Activated CD4-positive, alpha-beta T cell treated with anti-CD3 and anti-CD28 coated beads, Interleukin-2, amount 50 U/mL, for 4 hours (primary cell): ENCODE measurements around the gene PFDN4.

Source experiments
- DNase-seq, 2 experiments: peaks; one replicate each; pipeline ENCODE4 v3.0.0-alpha.2; 2020

The PFDN4 gene

GRCh38 chr20:54173653-54174456 lies 34.0 kb upstream of the PFDN4 start, which contains the start of gene CYP24A1:
CYP24A1 (minus strand) TSS chr20:54173986; CDS start chr20:54173579, 407 bp downstream.
- no peak for DNase-seq

DNA sequence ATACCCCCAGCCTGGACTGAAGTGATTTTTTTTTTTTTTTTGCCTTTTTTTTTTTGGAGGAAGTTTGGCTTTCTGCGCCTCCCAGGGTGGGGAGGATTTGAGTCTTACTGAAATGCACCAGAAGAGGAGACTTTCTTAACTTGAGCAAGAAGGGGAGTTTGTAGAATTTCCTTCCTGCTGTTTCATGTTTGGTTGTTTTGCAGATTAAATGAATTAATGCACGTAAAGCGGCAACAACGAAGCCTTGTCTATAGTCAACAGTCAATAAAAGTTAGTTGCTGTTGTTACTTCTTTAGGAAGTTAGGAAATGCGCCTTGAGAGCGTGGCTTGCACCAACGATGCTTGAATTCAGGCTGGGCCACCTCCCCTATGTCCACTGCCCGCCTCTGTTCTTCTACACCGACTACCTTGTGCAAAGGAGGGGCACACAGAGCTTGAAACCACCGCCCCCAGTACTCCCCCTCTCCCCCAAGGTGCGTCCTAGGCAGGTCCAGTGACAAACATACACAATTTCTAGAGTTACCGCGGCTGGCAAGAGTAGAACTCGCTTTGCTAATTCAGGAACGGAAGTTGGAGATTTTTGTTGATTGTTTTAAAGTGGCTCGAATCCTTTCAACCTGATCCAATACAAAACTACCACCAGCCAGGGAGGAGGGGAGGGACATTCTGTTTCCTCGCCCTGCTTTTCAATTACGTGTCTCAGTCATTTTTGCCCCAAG lies 33.3 kb upstream of the PFDN4 start:
- no peak for DNase-seq

- DNase-seq: no peak
Observed at GRCh38 chr20:54176610-54177009, 31.3 kb upstream of the PFDN4 start.

DNA sequence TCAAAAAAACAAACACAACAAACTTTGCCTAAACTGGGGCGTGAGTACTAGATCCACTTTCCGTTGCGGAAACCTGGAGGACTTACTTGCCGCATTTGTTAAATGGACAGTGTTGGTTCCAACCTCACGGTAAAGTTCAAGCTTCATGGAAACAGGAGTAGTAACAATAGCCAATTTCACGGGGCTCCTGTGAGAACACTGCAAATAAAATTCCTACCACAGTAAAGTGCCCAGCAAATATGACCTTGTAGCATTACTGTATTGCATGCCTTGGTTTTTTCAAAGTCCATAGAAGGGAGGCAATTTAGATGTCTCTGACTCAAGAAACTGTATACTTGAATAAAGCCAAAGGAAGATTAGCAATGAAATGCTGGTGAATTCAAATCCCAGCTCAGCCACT lies 30.5 kb upstream of the PFDN4 start:
- DNase-seq: no peak

DNA sequence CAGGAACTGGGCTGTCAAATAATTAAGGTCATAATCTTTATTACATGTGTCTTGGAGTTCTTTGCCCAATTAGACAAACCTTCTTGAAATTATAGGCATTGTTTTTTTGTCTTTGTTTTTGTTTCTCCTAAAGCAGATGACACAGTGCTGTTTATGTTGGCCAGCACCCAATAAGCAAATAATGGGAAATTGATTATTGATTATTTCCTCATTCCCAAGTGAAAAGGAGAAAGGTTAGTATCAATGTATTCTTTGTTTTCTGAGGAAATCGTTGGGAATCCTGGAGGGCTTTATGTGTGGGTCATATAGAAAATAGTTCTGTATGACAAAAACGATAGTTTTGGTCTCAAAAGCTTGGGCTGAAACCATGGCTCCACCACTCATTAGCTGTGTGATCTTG lies 29.6 kb upstream of the PFDN4 start:
- no peak for DNase-seq

- DNase-seq: no peak
Observed at GRCh38 chr20:54179946-54180345, 27.9 kb upstream of the PFDN4 start.

- DNase-seq: no peak
Observed at GRCh38 chr20:54180931-54181330, 27.0 kb upstream of the PFDN4 start.

GRCh38 chr20:54184071-54184470 lies 23.8 kb upstream of the PFDN4 start:
- no peak for DNase-seq

DNA sequence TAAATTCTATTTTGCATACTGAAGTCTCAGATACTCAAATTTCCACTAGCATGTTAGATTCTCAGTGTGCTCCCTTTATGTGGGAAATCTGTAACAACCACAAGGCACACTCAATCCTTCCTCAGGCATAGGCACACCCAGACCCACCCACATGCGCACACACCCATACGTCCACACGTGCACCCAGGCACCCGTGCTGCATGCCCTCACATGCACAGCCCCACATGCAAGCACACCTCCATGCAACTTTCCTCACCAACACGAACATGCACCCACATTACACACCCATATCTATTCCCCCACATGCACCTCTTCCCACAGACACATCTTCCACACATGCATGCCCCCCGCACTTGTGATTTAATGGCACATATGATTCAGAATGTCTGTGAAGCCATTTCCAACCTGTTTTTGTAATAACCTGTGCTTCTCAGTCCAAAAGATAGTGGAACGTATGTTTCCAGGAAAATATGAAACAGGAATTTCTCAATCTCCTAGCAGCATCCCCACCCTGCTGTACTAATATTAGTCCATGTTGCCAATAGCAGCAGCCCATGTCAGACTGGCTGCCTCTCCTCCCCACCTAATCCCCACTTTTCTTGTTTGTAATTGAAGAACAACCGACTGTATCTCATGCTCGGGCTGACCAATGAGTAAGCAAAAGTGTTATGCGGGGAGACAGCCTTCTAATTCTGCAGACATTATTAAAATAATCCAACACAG lies 22.8 kb upstream of the PFDN4 start:
- DNase-seq: no peak

DNA sequence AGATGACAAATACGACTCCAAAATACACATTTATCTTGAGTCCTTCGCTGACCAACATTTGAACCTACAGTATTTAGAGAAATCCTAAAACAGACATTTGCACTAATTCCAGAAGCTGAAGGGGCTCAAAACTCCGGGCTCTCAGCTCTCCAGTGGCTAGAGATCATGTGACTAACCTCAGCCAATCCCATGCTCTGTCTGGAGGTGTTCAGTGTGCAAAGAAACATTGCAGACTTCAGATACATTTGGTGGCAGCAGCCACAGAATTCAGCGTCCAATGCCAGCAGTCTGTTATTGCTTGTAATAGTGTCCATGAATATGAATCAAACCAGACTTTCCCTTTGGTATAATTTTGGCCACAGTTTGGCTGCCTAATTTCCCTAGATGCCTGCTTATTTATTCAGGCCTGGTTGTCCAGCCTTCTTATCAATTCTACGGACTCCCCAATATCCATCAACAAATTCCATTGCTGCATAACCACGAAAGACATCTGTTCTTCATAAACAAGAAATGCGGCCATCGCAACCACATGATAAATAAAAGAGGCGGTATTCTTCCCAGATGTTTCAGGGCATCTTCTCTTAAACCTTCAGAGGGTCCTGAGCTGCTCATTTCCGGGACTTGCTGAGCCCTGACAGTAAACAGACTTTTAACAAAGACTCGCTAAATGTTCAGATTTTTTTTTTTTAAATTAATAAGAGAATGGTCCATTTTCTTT lies 19.6 kb upstream of the PFDN4 start:
- no peak for DNase-seq

- no peak for DNase-seq
Observed at GRCh38 chr20:54189630-54190029, 18.3 kb upstream of the PFDN4 start.

GRCh38 chr20:54190217-54190616 lies 17.7 kb upstream of the PFDN4 start:
- DNase-seq: no peak

GRCh38 chr20:54193817-54194216 lies 14.1 kb upstream of the PFDN4 start:
- DNase-seq: no peak

DNA sequence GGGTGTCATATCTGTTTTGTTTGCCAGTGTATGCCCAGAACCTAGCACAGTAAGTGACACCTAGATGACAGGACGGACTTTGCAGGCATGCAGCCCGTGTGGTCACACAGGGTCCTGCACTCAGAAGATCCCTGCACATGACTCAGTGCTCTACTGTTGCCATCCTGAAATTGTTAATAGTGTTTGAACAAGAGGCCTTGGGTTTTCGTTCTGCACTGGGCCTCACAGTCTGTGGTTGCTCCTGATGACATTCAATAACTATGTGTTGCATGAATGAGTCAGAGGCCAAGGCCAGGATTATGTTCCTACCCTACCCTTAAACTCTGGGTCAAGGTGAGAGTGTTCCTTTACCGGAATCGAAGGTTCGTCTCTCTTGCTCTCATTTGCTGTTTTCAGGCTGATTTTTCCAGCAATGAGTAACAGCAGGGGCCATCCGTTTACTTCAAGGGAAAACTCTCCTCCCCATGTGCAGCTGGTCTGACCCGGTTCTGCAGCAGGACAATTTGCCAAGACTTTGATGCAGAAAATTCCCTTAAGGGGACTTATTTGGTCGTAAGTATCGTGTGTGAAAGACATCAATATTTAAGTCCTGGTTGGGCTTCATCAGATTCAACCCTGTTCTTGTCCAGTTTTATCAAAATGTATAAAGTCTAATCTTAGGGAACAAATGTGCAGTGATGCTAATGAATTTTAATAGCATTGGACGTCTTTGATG lies 13.0 kb upstream of the PFDN4 start:
- no peak for DNase-seq

- no peak for DNase-seq
Observed at GRCh38 chr20:54195483-54196472, 12.1 kb upstream of the PFDN4 start.

GRCh38 chr20:54197621-54198604 lies 10.0 kb upstream of the PFDN4 start:
- no peak for DNase-seq

DNA sequence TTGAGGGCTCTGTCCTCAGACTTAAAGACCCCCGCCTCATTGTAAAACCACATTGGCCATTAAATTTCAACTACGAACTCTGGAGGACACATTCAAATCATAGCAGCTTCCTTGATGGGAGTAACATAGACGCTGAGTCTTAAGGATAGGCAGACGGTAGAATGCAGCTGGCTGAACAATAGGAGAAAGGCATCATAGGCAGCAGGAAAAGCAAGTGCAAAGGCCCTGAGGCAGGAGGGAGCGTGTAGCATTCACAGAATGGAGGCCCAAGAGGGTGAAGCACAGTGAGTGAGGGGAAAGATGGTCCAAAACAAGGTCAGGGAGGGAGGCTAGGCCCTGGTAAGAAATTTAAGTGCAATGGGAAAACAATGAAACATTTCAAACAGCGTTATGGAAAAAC lies 8.6 kb upstream of the PFDN4 start:
- no peak for DNase-seq

GRCh38 chr20:54199721-54200176 lies 8.1 kb upstream of the PFDN4 start:
- DNase-seq: peak; percentile 58 to 70

- no peak for DNase-seq
Observed at GRCh38 chr20:54200487-54201267, 7.2 kb upstream of the PFDN4 start.
